GM12878 (cell line): ENCODE results near the gene CNTNAP2. TPM values are rescaled to one million over a fixed set of nuclear protein-coding genes. Genes with fewer than 3 reads are reported as not detected.

Source experiments
- ATAC-seq: fragments of 200-7000 bp; cut with Tn5 transposase; 3 replicates; pipeline ENCODE4 v1.9.1; 2020; ENCODE audit warnings: mild to moderate bottlenecking, moderate library complexity
- BruUV-seq: library from RNA; stranded (reverse); fragments of 400-500 nt; replicated peaks from 2 replicates; lab custom pipeline; 2021; lab: Mats Ljungman, UMichigan
- CTCF ChIA-PET: fragments of 300-600 bp; sonication (Branson Sonifier 250); formaldehyde crosslinking; extraction: SDS; loops from one replicate; lab custom pipeline; 2021; ENCODE audit warnings: inconsistent platforms; lab: Yijun Ruan, JAX
- POLR2A ChIA-PET: fragments of 350-600 bp; formaldehyde crosslinking; extraction: SDS; loops from one replicate; lab custom pipeline; 2021; ENCODE audit warnings: inconsistent platforms; lab: Charles Lee
- RAD21 ChIA-PET: fragments of 300-600 bp; sonication (Branson Sonifier 250); formaldehyde crosslinking; loops from one replicate; lab custom pipeline; 2023; ENCODE audit warnings: antibody characterized with exemption; ENCODE audit not compliant: unreplicated experiment; lab: Charles Lee
- SMC1A ChIA-PET: fragments of 300-600 bp; sonication (Branson Sonifier 250); formaldehyde crosslinking; loops from one replicate; lab custom pipeline; 2023; ENCODE audit not compliant: unreplicated experiment, uncharacterized antibody; lab: Charles Lee
- DNase-seq: peaks from one replicate; pipeline ENCODE4 v3.0.0-alpha.2; 2011; ENCODE audit warnings: low read depth, low spot score
- FAIRE-seq: peaks from 3 replicates; lab custom pipeline; 2011; peaks lifted over from hg19 to GRCh38; lab: Jason Lieb, UNC
- H2AFZ ChIP-seq: 2 replicates; pipeline ENCODE4 v1.6.0; 2011; ENCODE audit warnings: low read depth, low read length, control low read depth; ENCODE audit not compliant: control insufficient read depth
- H3K27ac ChIP-seq: 2 replicates; pipeline ENCODE4 v1.5.1; 2011; ENCODE audit warnings: control low read depth; ENCODE audit not compliant: control insufficient read depth, insufficient read depth
- H3K27me3 ChIP-seq, 2 experiments: replicated peaks in 1 of 2; 2 replicates each; pipeline versions ENCODE4 v1.6.0 to v1.6.1; 2011; ENCODE audit warnings: low read length in 1 of 2; ENCODE audit not compliant: control insufficient read depth in 2 of 2, insufficient read depth in 2 of 2
- H3K36me3 ChIP-seq, 2 experiments: 2 replicates each; pipeline ENCODE4 v1.5.1; 2011; ENCODE audit warnings: low read length in 1 of 2; ENCODE audit not compliant: control insufficient read depth in 2 of 2, insufficient read depth in 2 of 2
- H3K4me1 ChIP-seq: 2 replicates; pipeline ENCODE4 v1.6.1; 2011; ENCODE audit warnings: mild to moderate bottlenecking, low read length, moderate library complexity, mixed read lengths; ENCODE audit not compliant: control insufficient read depth, insufficient read depth
- H3K4me2 ChIP-seq: 2 replicates; pipeline ENCODE4 v1.6.0; 2011; ENCODE audit warnings: control low read depth; ENCODE audit not compliant: control insufficient read depth, insufficient read depth
- H3K4me3 ChIP-seq: fragments of 200-600 bp; sonication (generic); 2 replicates; pipeline ENCODE4 v1.5.1; 2016
- H3K79me2 ChIP-seq: 2 replicates; pipeline ENCODE4 v1.6.0; 2011; ENCODE audit warnings: low read length; ENCODE audit not compliant: control insufficient read depth, insufficient read depth
- H3K9ac ChIP-seq: 2 replicates; pipeline ENCODE4 v1.8.0; 2011; ENCODE audit warnings: low read length, control low read depth, mixed read lengths; ENCODE audit not compliant: control insufficient read depth, insufficient read depth
- H3K9me3 ChIP-seq: replicated peaks from 3 replicates; pipeline ENCODE4 v1.5.1; 2011; ENCODE audit warnings: mild to moderate bottlenecking, low read length; ENCODE audit not compliant: control insufficient read depth, insufficient read depth
- H4K20me1 ChIP-seq: 2 replicates; pipeline ENCODE4 v1.6.0; 2011; ENCODE audit not compliant: control insufficient read depth, insufficient read depth
- CHD1 ChIP-seq: IDR thresholded peaks from 2 replicates; pipeline ENCODE4 v1.6.1; 2012; ENCODE audit warnings: low read depth, low read length, improper control_type of control experiment
- CREB1 ChIP-seq: IDR thresholded peaks from 2 replicates; pipeline ENCODE4 v1.6.1; 2012; ENCODE audit warnings: low read depth, mild to moderate bottlenecking, inconsistent platforms
- CREM ChIP-seq: IDR thresholded peaks from 2 replicates; pipeline ENCODE4 v1.6.1; 2014; ENCODE audit warnings: antibody characterized with exemption, low read depth
- FOXM1 ChIP-seq: IDR thresholded peaks from 2 replicates; pipeline ENCODE4 v1.6.1; 2012; ENCODE audit warnings: low read depth, mild to moderate bottlenecking, inconsistent platforms, low read length, moderate library complexity
- HDAC2 ChIP-seq: fragments of 200-600 bp; sonication (generic); IDR thresholded peaks from 2 replicates; pipeline ENCODE4 v1.6.1; 2017
- HDAC6 ChIP-seq: fragments of 200-600 bp; sonication (generic); IDR thresholded peaks from one replicate; pipeline ENCODE4 v1.8.0; 2017; ENCODE audit warnings: antibody characterized with exemption; ENCODE audit not compliant: unreplicated experiment
- HDGF ChIP-seq: fragments of 450-650 bp; IDR thresholded peaks from 2 replicates; pipeline ENCODE4 v1.6.1; 2016; ENCODE audit warnings: antibody characterized with exemption
- KLF5 ChIP-seq: fragments of 450-650 bp; IDR thresholded peaks from 2 replicates; pipeline ENCODE4 v1.6.1; 2014; ENCODE audit warnings: mild to moderate bottlenecking; ENCODE audit not compliant: partially characterized antibody
- MYB ChIP-seq: fragments of 150-350 bp; IDR thresholded peaks from 2 replicates; pipeline ENCODE4 v1.6.1; 2014; ENCODE audit warnings: mild to moderate bottlenecking, low read depth, low read length, borderline replicate concordance
- POU2F2 ChIP-seq: IDR thresholded peaks from 3 replicates; pipeline ENCODE4 v1.6.1; 2011; ENCODE audit warnings: low read depth, mild to moderate bottlenecking, low read length, borderline replicate concordance
- RCOR1 ChIP-seq: conservative IDR thresholded peaks from 2 replicates; pipeline ENCODE4 v1.6.1; 2012; ENCODE audit warnings: low read depth, low read length, improper control_type of control experiment
- RFX5 ChIP-seq: IDR thresholded peaks from 2 replicates; pipeline ENCODE4 v1.6.1; 2011; ENCODE audit warnings: low read depth, low read length, improper control_type of control experiment
- SUPT20H ChIP-seq: IDR thresholded peaks from 2 replicates; pipeline ENCODE4 v1.6.1; 2011; ENCODE audit warnings: low read depth, mild to moderate bottlenecking, low read length, moderate library complexity, borderline replicate concordance; ENCODE audit not compliant: control insufficient read depth
- TCF3 ChIP-seq: IDR thresholded peaks from 2 replicates; pipeline ENCODE4 v1.6.1; 2012; ENCODE audit warnings: low read depth, mild to moderate bottlenecking, low read length, borderline replicate concordance; ENCODE audit not compliant: insufficient read depth
- YY1 ChIP-seq: IDR thresholded peaks from 2 replicates; pipeline ENCODE4 v1.6.1; 2011; ENCODE audit warnings: low read depth, mild to moderate bottlenecking, low read length
- ZNF274 ChIP-seq: IDR thresholded peaks from one replicate; pipeline ENCODE4 v1.8.0; 2011; ENCODE audit not compliant: insufficient read length, insufficient read depth
- WGBS: methylation state at CpG from one replicate; pipeline ENCODE4 v1.1.6; 2016; ENCODE audit warnings: low lambda C conversion rate; ENCODE audit not compliant: insufficient replicate concordance, insufficient coverage; ENCODE audit errors: missing lambda C conversion rate; 5-methylcytosine and 5-hydroxymethylcytosine counted together
- in situ Hi-C: fragments of 300-500 bp; cut with MboI; formaldehyde crosslinking; loops from 9 replicates; pipeline ENCODE4 v1.14.3; 2018; ENCODE audit warnings: mixed read lengths
- intact Hi-C: fragments of 100-400 bp; cut with micrococcal nuclease; formaldehyde crosslinking; loops from one replicate; pipeline ENCODE4 v1.14.2; 2022; ENCODE audit not compliant: unreplicated experiment
- polyA plus RNA-seq, 11 experiments: library from polyadenylated mRNA; depleted of rRNA in 4 of 11; unstranded in 6 of 11; stranded (reverse) in 5 of 11; fragments of >200 nt; fragmentation: Nextera tagmentation in 4 of 11; fragmentation: Illumina TruSeq in 1 of 11; extraction: Ambion mirVana in 4 of 11; extraction: Trizol in 1 of 11; gene quantifications; 1 replicate in 1 of 11; 2 replicates in 10 of 11; pipeline versions ENCODE4 v1.2.1 to v1.2.3, GENCODE V29; 2011 to 2016; ENCODE audit warnings: inconsistent platforms in 2 of 11, missing spikeins in 2 of 11, low read depth in 1 of 11
- total RNA-seq, 4 experiments: library from RNA; depleted of rRNA in 3 of 4; stranded (reverse); fragments of >200 nt in 3 of 4; fragmentation: Illumina TruSeq in 1 of 4; extraction: Trizol in 1 of 4; gene quantifications; 2 replicates each; pipeline versions ENCODE4 v1.2.1 to v1.2.3, GENCODE V29; 2013 to 2021
- TF ChIP-seq, protein P1 (sequence below): fragments of 450-650 bp; IDR thresholded peaks from 2 replicates; pipeline ENCODE4 v1.6.1; 2018; ENCODE audit warnings: borderline replicate concordance, mild to moderate bottlenecking; ENCODE audit not compliant: partially characterized antibody
- TF ChIP-seq, protein P2 (sequence below): IDR thresholded peaks from 2 replicates; pipeline ENCODE4 v1.6.1; 2011; ENCODE audit warnings: low read depth, low read length, improper control_type of control experiment, borderline replicate concordance
- TF ChIP-seq, protein P3 (sequence below): IDR thresholded peaks from 2 replicates; pipeline ENCODE4 v1.6.1; 2012; ENCODE audit warnings: low read depth, low read length, improper control_type of control experiment

Gene CNTNAP2
- total and polyA plus RNA-seq, 10 of the 15 experiments (the other 5 are each of a cell fraction or from before 2014, with no cell fraction given): 0.03 to 0.08 (median 0.03) TPM; not detected in 7

DNA sequence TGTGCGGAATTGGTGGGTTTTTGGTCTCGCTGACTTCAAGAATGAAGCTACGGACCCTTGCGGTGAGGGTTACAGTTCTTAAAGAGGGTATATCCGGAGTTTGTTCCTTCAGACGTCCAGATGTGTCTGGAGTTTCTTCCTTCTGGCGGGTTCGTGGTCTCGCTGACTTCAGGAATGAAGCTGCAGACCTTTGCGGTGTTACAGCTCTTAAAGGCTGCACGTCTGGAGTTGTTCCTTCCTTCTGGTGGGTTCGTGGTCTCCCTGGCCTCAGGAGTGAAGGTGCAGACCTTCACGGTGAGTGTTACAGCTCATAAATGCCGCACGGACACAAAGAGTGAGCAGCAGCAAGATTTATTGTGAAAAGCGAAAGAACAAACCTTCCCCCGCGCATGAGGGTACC, 670.7 kb downstream of the CNTNAP2 start (continued):
- TF ChIP-seq CREM (no peak), KLF5 (no peak), RFX5 (no peak)

DNA sequence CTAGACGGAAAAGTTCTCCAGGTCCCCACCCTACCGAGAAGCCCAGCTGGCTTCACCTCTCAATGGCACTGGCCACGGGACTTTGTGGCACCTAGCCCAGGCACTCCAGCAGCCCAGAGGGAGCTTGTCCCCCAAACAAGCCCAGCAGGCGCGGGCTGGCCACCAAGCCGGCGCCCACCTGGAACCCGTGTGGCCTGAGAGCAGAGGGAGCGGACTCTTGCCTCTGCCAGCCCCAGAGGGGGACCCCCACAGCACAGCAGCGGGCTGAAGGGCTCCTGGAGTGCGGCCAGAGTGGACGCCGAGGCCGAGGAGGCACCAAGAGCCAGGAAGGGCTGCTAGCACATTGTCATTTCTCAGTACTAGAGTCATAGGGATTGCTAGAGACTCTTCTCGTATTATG, 671.4 kb downstream of the CNTNAP2 start:
- RAD21 ChIA-PET: no interaction called here
- BruUV-seq: no TSS peak
- H2AFZ ChIP-seq: no peak overlapping the region
- ATAC-seq: no peak
- CTCF ChIA-PET: no interaction called here
- DNase-seq: no peak
- no peak overlapping the region for H3K4me3 ChIP-seq
- H3K79me2 ChIP-seq: no peaks in the 10 kb centered on the region
- H3K27me3 ChIP-seq: no peaks in the 10 kb centered on the region
- no peaks in the 10 kb centered on the region for H4K20me1 ChIP-seq
- SMC1A ChIA-PET: no interaction called here
- no peaks in the 10 kb centered on the region for H3K4me1 ChIP-seq
- no peak overlapping the region for H3K4me2 ChIP-seq
- H3K9ac ChIP-seq: no peak overlapping the region
- no peaks in the 10 kb centered on the region for H3K9me3 ChIP-seq
- in situ Hi-C loops (no loop called here), intact Hi-C loops (no loop called here)
- FAIRE-seq: no peak
- POLR2A ChIA-PET: no interaction called here
- WGBS: 38% methylated on average over 15 of the region's 15 CpGs
- no peak overlapping the region for H3K27ac ChIP-seq
- no peaks in the 10 kb centered on the region for H3K36me3 ChIP-seq
- TF ChIP-seq HDGF (no peak), HDAC2 (no peak), TCF3 (no peak), CREM (no peak), CHD1 (no peak), ZNF274 (no peak), SUPT20H (no peak), RCOR1 (no peak), MYB (no peak), FOXM1 (no peak), POU2F2 (no peak), YY1 (no peak), HDAC6 (no peak), CREB1 (no peak)
- TF ChIP-seq, protein P1, sequence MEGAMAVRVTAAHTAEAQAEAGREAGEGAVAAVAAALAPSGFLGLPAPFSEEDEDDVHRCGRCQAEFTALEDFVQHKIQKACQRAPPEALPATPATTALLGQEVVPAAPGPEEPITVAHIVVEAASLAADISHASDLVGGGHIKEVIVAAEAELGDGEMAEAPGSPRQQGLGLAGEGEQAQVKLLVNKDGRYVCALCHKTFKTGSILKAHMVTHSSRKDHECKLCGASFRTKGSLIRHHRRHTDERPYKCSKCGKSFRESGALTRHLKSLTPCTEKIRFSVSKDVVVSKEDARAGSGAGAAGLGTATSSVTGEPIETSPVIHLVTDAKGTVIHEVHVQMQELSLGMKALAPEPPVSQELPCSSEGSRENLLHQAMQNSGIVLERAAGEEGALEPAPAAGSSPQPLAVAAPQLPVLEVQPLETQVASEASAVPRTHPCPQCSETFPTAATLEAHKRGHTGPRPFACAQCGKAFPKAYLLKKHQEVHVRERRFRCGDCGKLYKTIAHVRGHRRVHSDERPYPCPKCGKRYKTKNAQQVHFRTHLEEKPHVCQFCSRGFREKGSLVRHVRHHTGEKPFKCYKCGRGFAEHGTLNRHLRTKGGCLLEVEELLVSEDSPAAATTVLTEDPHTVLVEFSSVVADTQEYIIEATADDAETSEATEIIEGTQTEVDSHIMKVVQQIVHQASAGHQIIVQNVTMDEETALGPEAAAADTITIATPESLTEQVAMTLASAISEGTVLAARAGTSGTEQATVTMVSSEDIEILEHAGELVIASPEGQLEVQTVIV: no peak
- TF ChIP-seq, protein P2, sequence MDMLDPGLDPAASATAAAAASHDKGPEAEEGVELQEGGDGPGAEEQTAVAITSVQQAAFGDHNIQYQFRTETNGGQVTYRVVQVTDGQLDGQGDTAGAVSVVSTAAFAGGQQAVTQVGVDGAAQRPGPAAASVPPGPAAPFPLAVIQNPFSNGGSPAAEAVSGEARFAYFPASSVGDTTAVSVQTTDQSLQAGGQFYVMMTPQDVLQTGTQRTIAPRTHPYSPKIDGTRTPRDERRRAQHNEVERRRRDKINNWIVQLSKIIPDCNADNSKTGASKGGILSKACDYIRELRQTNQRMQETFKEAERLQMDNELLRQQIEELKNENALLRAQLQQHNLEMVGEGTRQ: no peak
- TF ChIP-seq, protein P3, sequence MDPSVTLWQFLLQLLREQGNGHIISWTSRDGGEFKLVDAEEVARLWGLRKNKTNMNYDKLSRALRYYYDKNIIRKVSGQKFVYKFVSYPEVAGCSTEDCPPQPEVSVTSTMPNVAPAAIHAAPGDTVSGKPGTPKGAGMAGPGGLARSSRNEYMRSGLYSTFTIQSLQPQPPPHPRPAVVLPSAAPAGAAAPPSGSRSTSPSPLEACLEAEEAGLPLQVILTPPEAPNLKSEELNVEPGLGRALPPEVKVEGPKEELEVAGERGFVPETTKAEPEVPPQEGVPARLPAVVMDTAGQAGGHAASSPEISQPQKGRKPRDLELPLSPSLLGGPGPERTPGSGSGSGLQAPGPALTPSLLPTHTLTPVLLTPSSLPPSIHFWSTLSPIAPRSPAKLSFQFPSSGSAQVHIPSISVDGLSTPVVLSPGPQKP: no peak
